Uterus (tissue), 4 donors: Measurements from ENCODE around the gene ITGB1. TPM values are rescaled to one million over a fixed set of nuclear protein-coding genes. Genes with fewer than 3 reads are reported as not detected.

ENCODE experiments used
- DNase-seq, 2 donors: peaks; one replicate each; pipeline ENCODE4 v3.0.0-alpha.2; 2019 to 2020
- H3K27ac ChIP-seq, 2 donors: fragments of 200-600 bp; sonication (generic); 1 replicate in 1 of 2; 2 replicates in 1 of 2; pipeline ENCODE4 v1.5.1; 2016 to 2018
- H3K27me3 ChIP-seq, 2 donors: fragments of 200-600 bp; sonication (generic); one replicate each; pipeline ENCODE4 v1.5.1; 2018 to 2019; ENCODE audit warnings: control low read depth in 1 of 2
- H3K36me3 ChIP-seq, 2 donors: fragments of 200-600 bp; sonication (generic); one replicate each; pipeline ENCODE4 v1.5.1; 2019; ENCODE audit warnings: control low read depth in 1 of 2
- H3K4me1 ChIP-seq, 2 donors: fragments of 200-600 bp; sonication (generic); one replicate each; pipeline ENCODE4 v1.5.1; 2018 to 2019; ENCODE audit warnings: control low read depth in 1 of 2
- H3K4me3 ChIP-seq, 2 donors: fragments of 200-600 bp; sonication (generic); 1 replicate in 1 of 2; 2 replicates in 1 of 2; pipeline ENCODE4 v1.5.1; 2018 to 2019; ENCODE audit warnings: mild to moderate bottlenecking in 1 of 2
- H3K9me3 ChIP-seq, 2 donors: fragments of 200-600 bp; sonication (generic); one replicate each; pipeline ENCODE4 v1.5.1; 2019; ENCODE audit warnings: control low read depth in 1 of 2
- POLR2A ChIP-seq, 2 donors: fragments of 450-650 bp; IDR thresholded peaks; one replicate each; pipeline ENCODE4 v1.6.1; 2016; ENCODE audit warnings: antibody characterized with exemption in 2 of 2, mild to moderate bottlenecking in 1 of 2, moderate library complexity in 1 of 2
- intact Hi-C: fragments of 100-400 bp; cut with DNase I; formaldehyde crosslinking; loops from one replicate; pipeline ENCODE4 v1.15.1; 2023; ENCODE audit warnings: low total_unique reads
- total RNA-seq, 4 donors: library from RNA; depleted of rRNA in 3 of 4; stranded (reverse); fragments of >200 nt in 3 of 4; gene quantifications; one replicate each; pipeline versions ENCODE4 v1.1.0 to v1.2.4, GENCODE V29; 2014 to 2023
- TF ChIP-seq, protein P1 (sequence below), 4 experiments: fragments of 200-600 bp in 2 of 4; fragments of 450-650 bp in 2 of 4; sonication (generic) in 2 of 4; IDR thresholded peaks; one replicate each; pipeline ENCODE4 v1.5.1; 2016 to 2019; ENCODE audit warnings: antibody characterized with exemption in 4 of 4, mild to moderate bottlenecking in 2 of 4, moderate library complexity in 1 of 4
- donor health status: DM: yes; HTN: yes; CAD: no.

Gene ITGB1
- total RNA-seq, 4 donors from 2014 or later, result 484 to 1,046 (median 601) TPM

DNA sequence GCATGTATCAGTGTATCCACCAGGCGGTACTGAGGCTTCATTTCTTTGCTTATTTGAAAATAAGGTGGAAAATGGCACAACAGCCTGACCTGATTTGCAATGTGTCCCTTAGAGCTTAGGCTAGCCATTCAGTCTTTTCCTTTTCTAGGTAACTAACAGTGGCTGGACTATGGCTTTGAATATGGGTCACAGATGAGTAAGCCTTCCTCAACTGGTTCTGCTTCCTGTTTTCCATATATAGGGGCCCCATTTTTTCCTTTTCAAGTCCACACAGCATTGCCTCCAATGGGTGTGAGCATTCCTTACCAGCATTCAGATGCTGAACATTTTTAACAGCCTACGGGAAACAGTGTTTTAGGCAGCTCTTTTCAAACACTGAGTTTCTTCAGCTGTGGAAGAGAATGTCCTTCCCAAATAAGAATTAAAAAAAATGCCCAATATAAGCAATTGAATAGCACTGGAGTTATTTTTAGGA, 3.9 kb upstream of the ITGB1 start:
- Histone ChIP-seq H3K9me3 (no peaks in the 10 kb centered on the region), H3K36me3 (no peaks in the 10 kb centered on the region), H3K4me3 (no peak overlapping the region), H3K27me3 (no peaks in the 10 kb centered on the region), H3K27ac (peak overlapping the region; percentile 74 to 86), H3K4me1 (no peaks in the 10 kb centered on the region)
- TF ChIP-seq POLR2A (IDR thresholded peaks at IDR 0.05), result peak in 1 of 2 donors; percentile 32
- TF ChIP-seq, protein P1, sequence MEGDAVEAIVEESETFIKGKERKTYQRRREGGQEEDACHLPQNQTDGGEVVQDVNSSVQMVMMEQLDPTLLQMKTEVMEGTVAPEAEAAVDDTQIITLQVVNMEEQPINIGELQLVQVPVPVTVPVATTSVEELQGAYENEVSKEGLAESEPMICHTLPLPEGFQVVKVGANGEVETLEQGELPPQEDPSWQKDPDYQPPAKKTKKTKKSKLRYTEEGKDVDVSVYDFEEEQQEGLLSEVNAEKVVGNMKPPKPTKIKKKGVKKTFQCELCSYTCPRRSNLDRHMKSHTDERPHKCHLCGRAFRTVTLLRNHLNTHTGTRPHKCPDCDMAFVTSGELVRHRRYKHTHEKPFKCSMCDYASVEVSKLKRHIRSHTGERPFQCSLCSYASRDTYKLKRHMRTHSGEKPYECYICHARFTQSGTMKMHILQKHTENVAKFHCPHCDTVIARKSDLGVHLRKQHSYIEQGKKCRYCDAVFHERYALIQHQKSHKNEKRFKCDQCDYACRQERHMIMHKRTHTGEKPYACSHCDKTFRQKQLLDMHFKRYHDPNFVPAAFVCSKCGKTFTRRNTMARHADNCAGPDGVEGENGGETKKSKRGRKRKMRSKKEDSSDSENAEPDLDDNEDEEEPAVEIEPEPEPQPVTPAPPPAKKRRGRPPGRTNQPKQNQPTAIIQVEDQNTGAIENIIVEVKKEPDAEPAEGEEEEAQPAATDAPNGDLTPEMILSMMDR (IDR thresholded peaks at IDR 0.05), result no peak
- intact Hi-C loops, result no loop called here
- no peak for DNase-seq

DNA sequence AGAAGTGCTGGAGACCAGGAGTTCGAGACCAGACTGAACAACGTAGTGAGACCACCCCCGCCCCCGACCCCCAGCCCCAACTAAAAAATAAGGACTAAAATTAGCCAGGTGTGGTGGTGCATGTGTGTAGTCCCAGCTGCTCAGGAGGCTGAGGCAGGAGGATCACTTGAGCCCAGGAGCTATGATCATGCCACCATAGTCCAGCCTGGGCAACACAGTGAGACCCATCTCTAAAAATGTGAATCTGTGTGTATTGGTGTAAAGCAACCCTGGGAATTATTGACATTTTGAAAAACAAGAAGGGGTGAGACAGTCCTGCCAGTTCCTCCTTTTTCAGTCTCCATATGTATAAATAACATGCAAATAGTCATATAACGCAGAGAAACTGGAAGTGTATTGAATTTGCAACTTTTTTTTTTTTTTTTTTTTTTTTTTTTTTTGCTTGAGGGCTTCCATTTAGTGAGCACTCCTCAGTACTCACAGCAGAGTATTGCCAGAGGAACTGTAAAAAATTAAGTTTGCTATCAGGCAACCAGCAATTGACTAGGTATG, 3.4 kb upstream of the ITGB1 start:
- intact Hi-C loops, result no loop called here
- Histone ChIP-seq H3K27ac (peak overlapping the region; percentile 74 to 86), H3K4me1 (no peaks in the 10 kb centered on the region), H3K9me3 (no peaks in the 10 kb centered on the region), H3K4me3 (no peak overlapping the region), H3K36me3 (no peaks in the 10 kb centered on the region), H3K27me3 (no peaks in the 10 kb centered on the region)
- TF ChIP-seq, protein P1 (IDR thresholded peaks at IDR 0.05), result no peak
- TF ChIP-seq POLR2A (IDR thresholded peaks at IDR 0.05), result no peak
- DNase-seq, result no peak

DNA sequence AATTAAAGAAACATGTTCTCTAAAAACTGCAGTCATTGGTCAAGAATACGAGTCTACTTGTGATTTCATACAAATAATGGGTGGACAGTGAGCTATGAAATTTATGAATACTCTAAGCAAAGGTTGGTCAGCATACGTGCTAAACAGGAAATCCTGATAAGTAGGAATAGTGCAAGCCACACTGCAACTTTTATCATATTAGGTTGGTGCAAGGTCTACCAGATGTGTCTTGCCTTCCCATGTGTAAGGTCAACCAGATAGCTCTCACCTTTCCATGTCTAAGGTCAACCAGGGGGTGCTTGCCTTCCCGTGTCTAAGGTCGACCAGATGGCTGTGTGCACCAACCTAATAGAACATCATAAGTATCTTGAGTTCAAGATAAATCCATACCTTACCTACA, 2.0 kb upstream of the ITGB1 start:
- Histone ChIP-seq H3K4me1 (no peaks in the 10 kb centered on the region), H3K9me3 (no peaks in the 10 kb centered on the region), H3K4me3 (no peak overlapping the region), H3K27ac (peak overlapping the region; percentile 93 to 96), H3K27me3 (no peaks in the 10 kb centered on the region), H3K36me3 (no peaks in the 10 kb centered on the region)
- intact Hi-C loops, result no loop called here
- DNase-seq, result no peak
- TF ChIP-seq, protein P1 (IDR thresholded peaks at IDR 0.05), result no peak
- no peak for TF ChIP-seq POLR2A (IDR thresholded peaks at IDR 0.05)

DNA sequence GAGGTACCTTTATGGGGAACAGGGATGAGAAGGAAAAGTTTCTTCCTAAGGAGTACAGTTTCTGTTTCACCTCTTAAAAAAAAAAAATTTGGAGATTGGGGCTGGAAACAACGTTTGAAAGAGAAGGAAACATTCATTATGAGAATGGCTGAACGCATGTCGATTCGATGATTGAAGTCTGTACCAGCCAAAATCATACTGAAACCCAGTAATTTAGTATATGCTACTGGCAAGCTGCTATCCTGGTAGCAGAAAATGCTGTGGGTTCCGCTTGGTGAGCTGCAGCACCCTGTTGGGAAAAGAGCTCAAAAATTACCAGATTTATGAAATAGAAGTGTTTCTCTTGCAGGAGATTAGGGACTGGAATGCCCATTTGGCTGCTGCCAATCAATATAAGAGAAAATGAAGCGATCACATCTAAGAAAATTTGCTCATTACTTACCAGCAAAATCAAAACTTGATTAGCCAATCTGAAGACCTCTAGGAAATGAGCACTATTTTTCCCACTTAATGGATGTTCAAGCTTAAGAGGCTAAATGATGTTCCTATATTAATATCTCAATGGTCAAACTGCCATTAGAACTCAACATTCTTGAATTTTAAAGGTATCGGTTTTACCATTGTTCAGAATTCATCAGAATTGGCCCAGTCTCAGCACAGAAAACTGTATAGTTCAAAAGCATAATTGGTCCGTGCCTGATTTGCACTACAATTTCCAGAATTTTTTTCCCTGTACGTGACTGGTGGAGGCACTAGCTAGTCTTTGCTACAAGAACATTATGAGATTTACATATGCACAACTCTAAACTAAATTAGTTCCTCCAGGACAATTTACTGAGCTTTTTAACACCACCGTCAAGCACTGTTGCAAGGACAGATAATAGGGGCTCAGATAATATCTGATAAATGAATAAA, 1.2 kb upstream of the ITGB1 start:
- no peaks in the 10 kb centered on the region for H3K36me3 ChIP-seq
- intact Hi-C loops, result no loop called here
- H3K9me3 ChIP-seq, result no peaks in the 10 kb centered on the region
- H3K4me3 ChIP-seq, result peak overlapping the region; percentile 77 to 88
- no peak for DNase-seq
- H3K27me3 ChIP-seq, result no peaks in the 10 kb centered on the region
- H3K27ac ChIP-seq, result peak overlapping the region; percentile 93 to 96
- peaks cover 0 to 2% of the 10 kb centered on the region in 2 donors for H3K4me1 ChIP-seq
- TF ChIP-seq POLR2A (IDR thresholded peaks at IDR 0.05), result no peak
- TF ChIP-seq, protein P1 (IDR thresholded peaks at IDR 0.05), result no peak
